ENCODE results near the gene CTAG2.

DNA sequence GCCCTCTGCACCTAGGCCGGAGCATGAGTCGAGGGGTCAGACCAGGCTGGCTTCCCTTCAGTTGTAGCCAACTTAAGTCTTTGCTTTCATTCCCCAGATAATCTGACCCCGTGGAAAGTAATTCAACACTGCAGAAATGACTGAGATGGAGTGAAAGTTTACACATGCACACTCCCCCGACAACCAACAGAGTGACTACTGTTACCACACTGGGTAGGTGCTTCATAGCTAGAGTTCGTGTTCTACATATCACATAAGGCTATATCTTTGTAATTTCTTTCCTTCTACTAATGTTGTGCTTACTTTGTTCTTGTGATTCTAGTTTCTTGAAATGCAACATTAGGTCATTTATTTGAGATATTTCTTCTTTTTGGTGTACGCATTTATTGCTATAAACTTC lies 7.2 kb upstream of the CTAG2 start:
- TF ChIP-seq POLR2A (IDR thresholded peaks at IDR 0.05) = no peak
- no peak for TF ChIP-seq CTCF (IDR thresholded peaks at IDR 0.05)
